Loucy (cell line): ENCODE measurements around the gene PHTF2.
"Not testable (repeated sequence)": the region's sequence is repeated elsewhere in the genome, so short reads cannot be mapped to it uniquely, and the experiment has no call there.

ENCODE experiments used
- H2AFZ ChIP-seq: fragments of 200-600 bp; sonication (generic); 2 replicates; pipeline ENCODE4 v1.6.0; 2016; ENCODE audit warnings: antibody characterized with exemption, mild to moderate bottlenecking, low read length, moderate library complexity
- H3F3A ChIP-seq: fragments of 200-600 bp; 2 replicates; pipeline ENCODE4 v1.6.0; 2016; ENCODE audit warnings: antibody characterized with exemption, low read depth, mild to moderate bottlenecking
- H3K27me3 ChIP-seq: fragments of 200-600 bp; sonication (generic); 2 replicates; pipeline ENCODE4 v1.6.1; 2014; ENCODE audit warnings: low read length, mild to moderate bottlenecking; ENCODE audit not compliant: insufficient read depth, poor library complexity, severe bottlenecking
- H3K36me3 ChIP-seq: fragments of 200-600 bp; sonication (generic); 2 replicates; pipeline ENCODE4 v1.6.1; 2016; ENCODE audit warnings: low read length; ENCODE audit not compliant: insufficient read depth
- H3K4me1 ChIP-seq: fragments of 200-600 bp; sonication (generic); 2 replicates; pipeline ENCODE4 v1.5.1; 2014; ENCODE audit warnings: low read length, mild to moderate bottlenecking; ENCODE audit not compliant: insufficient read depth, poor library complexity, severe bottlenecking
- H3K4me2 ChIP-seq: fragments of 200-600 bp; sonication (generic); 2 replicates; pipeline ENCODE4 v1.6.0; 2014; ENCODE audit warnings: antibody characterized with exemption, low read length, low read depth, mild to moderate bottlenecking; ENCODE audit not compliant: poor library complexity, severe bottlenecking
- H3K4me3 ChIP-seq: fragments of 200-600 bp; sonication (generic); 2 replicates; pipeline ENCODE4 v1.5.1; 2014; ENCODE audit warnings: low read length, mild to moderate bottlenecking, mixed read lengths; ENCODE audit not compliant: poor library complexity, severe bottlenecking
- H3K79me2 ChIP-seq: fragments of 200-600 bp; sonication (generic); 2 replicates; pipeline ENCODE4 v1.6.1; 2014; ENCODE audit warnings: low read length; ENCODE audit not compliant: insufficient read depth
- H3K9ac ChIP-seq: fragments of 200-600 bp; sonication (generic); 2 replicates; pipeline ENCODE4 v1.6.0; 2014; ENCODE audit warnings: mild to moderate bottlenecking, low read depth, low read length, moderate library complexity; ENCODE audit not compliant: poor library complexity, severe bottlenecking
- H3K9me2 ChIP-seq: fragments of 200-600 bp; sonication (generic); replicated peaks from 2 replicates; pipeline ENCODE4 v1.6.1; 2016; ENCODE audit warnings: low read depth, low read length, mixed read lengths
- H3K9me3 ChIP-seq: fragments of 200-600 bp; sonication (generic); 2 replicates; pipeline ENCODE4 v1.6.1; 2014; ENCODE audit warnings: mild to moderate bottlenecking, antibody characterized with exemption, low read length, low read depth; ENCODE audit not compliant: insufficient read depth
- H4K20me1 ChIP-seq: fragments of 200-600 bp; sonication (generic); 2 replicates; pipeline ENCODE4 v1.6.0; 2014; ENCODE audit warnings: antibody characterized with exemption, low read length, mild to moderate bottlenecking; ENCODE audit not compliant: insufficient read depth, poor library complexity, severe bottlenecking
- EZH2phosphoT487 ChIP-seq: fragments of 200-600 bp; IDR thresholded peaks from 2 replicates; pipeline ENCODE4 v1.6.1; 2018; ENCODE audit warnings: antibody characterized with exemption, mild to moderate bottlenecking, moderate library complexity, borderline replicate concordance
- TF ChIP-seq, protein P1 (sequence below): fragments of 200-600 bp; sonication (generic); conservative IDR thresholded peaks from 2 replicates; pipeline ENCODE4 v1.5.1; 2014; ENCODE audit warnings: mild to moderate bottlenecking, antibody characterized with exemption, low read length

The PHTF2 gene

DNA sequence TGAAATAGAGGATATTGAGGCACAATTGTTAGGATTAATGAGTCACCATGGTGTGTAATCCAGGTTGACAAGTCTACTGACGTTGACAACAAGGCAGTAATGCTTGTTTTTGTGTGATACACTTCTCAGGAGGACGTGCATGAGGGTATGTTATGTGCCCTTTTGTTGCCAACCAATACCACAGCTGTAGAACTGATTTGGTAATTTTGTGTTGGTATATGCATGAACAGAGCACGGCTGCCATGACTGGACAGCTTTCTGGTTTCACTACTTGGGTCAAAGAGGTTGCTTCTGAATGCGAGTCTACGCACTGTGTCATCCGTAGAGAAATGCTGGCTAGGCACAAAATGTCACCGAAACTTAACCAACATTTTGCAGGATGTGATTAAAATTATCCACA lies 32.9 kb downstream of the PHTF2 start:
- TF ChIP-seq, protein P1, sequence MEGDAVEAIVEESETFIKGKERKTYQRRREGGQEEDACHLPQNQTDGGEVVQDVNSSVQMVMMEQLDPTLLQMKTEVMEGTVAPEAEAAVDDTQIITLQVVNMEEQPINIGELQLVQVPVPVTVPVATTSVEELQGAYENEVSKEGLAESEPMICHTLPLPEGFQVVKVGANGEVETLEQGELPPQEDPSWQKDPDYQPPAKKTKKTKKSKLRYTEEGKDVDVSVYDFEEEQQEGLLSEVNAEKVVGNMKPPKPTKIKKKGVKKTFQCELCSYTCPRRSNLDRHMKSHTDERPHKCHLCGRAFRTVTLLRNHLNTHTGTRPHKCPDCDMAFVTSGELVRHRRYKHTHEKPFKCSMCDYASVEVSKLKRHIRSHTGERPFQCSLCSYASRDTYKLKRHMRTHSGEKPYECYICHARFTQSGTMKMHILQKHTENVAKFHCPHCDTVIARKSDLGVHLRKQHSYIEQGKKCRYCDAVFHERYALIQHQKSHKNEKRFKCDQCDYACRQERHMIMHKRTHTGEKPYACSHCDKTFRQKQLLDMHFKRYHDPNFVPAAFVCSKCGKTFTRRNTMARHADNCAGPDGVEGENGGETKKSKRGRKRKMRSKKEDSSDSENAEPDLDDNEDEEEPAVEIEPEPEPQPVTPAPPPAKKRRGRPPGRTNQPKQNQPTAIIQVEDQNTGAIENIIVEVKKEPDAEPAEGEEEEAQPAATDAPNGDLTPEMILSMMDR: no peak
- TF ChIP-seq EZH2phosphoT487: no peak
- Histone ChIP-seq H3K36me3 (no peaks in the 10 kb centered on the region), H2AFZ (no peak overlapping the region), H3K4me2 (no peak overlapping the region), H3K4me3 (no peak overlapping the region), H3K27me3 (no peaks in the 10 kb centered on the region), H4K20me1 (peaks cover 4% of the 10 kb centered on the region), H3K4me1 (peaks cover 29% of the 10 kb centered on the region), H3K9ac (no peak overlapping the region), H3K79me2 (peaks cover 60% of the 10 kb centered on the region), H3K9me2 (no peaks in the 10 kb centered on the region), H3F3A (no peaks in the 10 kb centered on the region), H3K9me3 (no peaks in the 10 kb centered on the region)

DNA sequence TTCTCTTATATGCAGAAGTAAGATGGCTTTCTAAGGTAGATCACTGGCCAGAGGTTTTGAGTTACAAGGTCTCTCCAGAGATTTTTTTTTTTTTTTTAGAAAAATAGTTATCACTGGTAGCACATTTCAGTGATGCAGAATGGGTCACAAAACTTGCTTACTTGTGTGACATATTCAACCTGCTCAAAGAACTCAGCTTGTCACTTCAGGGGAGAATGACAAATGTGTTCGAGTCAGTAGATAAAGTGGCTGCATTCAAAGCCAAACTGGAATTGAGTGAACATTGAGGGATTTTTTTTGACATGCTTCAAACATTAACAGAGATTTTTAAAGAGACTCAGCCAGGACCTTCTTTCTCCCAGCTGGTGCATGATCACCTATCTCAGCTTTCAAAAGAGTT lies 33.4 kb downstream of the PHTF2 start:
- Histone ChIP-seq H3K36me3 (no peaks in the 10 kb centered on the region), H3K9me2 (no peaks in the 10 kb centered on the region), H3K4me2 (no peak overlapping the region), H3K9me3 (no peaks in the 10 kb centered on the region), H3K27me3 (no peaks in the 10 kb centered on the region), H3K9ac (no peak overlapping the region), H3K4me1 (peaks cover 26% of the 10 kb centered on the region), H3K79me2 (peaks cover 60% of the 10 kb centered on the region), H3K4me3 (no peak overlapping the region), H2AFZ (no peak overlapping the region), H4K20me1 (peaks cover 4% of the 10 kb centered on the region), H3F3A (no peaks in the 10 kb centered on the region)
- TF ChIP-seq EZH2phosphoT487: no peak
- TF ChIP-seq, protein P1: no peak

DNA sequence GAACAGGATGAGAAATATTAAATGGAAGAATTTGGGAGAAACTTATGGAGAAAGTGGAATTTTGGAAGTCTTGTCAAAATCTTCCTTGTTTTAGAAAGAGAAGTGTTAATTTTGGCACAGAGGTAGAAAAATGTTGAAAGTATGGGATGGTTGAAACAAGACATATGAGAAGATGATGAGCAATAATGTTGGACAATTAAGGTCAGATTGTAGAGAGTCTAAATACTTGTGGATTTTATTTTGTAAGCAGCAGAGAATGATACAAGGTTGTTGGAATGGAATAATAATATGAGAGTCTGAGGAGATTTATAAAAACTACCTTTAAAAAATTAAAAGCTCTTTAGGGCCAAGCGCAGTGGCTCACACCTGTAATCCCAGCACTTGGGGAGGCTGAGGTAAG lies 34.6 kb downstream of the PHTF2 start:
- H3K27me3 ChIP-seq: no peaks in the 10 kb centered on the region
- no peaks in the 10 kb centered on the region for H3K9me2 ChIP-seq
- no peak overlapping the region for H2AFZ ChIP-seq
- H3K79me2 ChIP-seq: peaks cover 53% of the 10 kb centered on the region
- H3K9ac ChIP-seq: no peak overlapping the region
- no peak overlapping the region for H3K4me2 ChIP-seq
- H3K4me1 ChIP-seq: peaks cover 18% of the 10 kb centered on the region
- H3K36me3 ChIP-seq: no peaks in the 10 kb centered on the region
- H3F3A ChIP-seq: no peaks in the 10 kb centered on the region
- no peak overlapping the region for H3K4me3 ChIP-seq
- peaks cover 4% of the 10 kb centered on the region for H4K20me1 ChIP-seq
- no peaks in the 10 kb centered on the region for H3K9me3 ChIP-seq
- TF ChIP-seq EZH2phosphoT487: no peak
- TF ChIP-seq, protein P1: no peak

DNA sequence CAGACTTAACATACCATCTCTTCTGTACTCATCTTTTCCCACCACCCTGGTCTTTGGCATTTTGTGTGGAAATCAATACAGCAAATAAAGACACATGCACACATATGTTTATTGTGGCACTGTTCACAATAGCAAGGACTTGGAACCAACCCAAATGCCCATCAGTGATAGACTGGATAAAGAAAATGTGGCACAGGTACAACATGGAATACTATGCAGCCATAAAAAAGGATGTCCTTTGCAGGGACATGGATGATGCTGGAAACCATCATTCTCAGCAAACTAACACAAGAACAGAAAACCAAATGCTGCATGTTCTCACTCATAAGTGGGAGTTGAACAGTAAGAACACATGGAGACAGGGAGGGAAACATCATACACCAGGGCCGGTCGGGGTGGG lies 37.9 kb downstream of the PHTF2 start:
- peaks cover 15% of the 10 kb centered on the region for H3K4me1 ChIP-seq
- not testable (repeated sequence) for H4K20me1 ChIP-seq, H3K4me3 ChIP-seq, H3K36me3 ChIP-seq, H3K9me3 ChIP-seq, H3K4me2 ChIP-seq, H3F3A ChIP-seq, H2AFZ ChIP-seq, H3K9ac ChIP-seq, H3K9me2 ChIP-seq, H3K27me3 ChIP-seq
- H3K79me2 ChIP-seq: peaks cover 24% of the 10 kb centered on the region
